ENCODE measurements around the gene KCNJ6. TPM values are rescaled to one million over a fixed set of nuclear protein-coding genes. Genes with fewer than 3 reads are reported as not detected.

The KCNJ6 gene
- total and polyA plus RNA-seq, 4 donors = 0.01 TPM; not detected in 3

DNA sequence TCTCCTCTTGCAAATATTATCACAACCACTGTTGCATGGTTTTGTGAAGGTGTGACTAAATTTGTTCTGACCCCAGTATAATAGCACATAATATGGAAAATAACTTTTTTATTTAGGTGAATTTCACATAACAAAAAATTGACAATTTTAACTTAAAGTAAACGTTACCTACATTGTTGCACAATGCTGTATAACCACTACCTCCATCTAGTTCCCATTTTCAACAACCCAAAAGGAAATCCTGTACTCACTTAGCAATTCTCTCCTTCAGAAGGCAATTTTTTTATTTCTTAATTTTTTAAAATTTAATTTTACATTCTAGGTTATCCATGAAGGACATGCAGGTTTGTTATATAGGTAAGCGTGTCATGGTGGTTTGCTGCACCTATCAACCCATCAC lies 95.2 kb downstream of the KCNJ6 start:
- Histone ChIP-seq H3K4me1 (ENCODE audit: control insufficient read depth in 4 of 4, insufficient read depth in 4 of 4, low read length in 3 of 4) (no peaks in the 10 kb centered on the region), H3K4me3 (ENCODE audit: low read depth in 1 of 3, low read length in 3 of 3) (no peak overlapping the region), H3K9me3 (ENCODE audit: control insufficient read depth in 4 of 4, low read length in 3 of 4) (no peaks in the 10 kb centered on the region), H3K27me3 (ENCODE audit: control insufficient read depth in 4 of 4, insufficient read depth in 4 of 4, low read length in 3 of 4) (peaks cover 0 to 12% (median 0%) of the 10 kb centered on the region in 4 donors), H3K36me3 (ENCODE audit: control insufficient read depth in 4 of 4, insufficient read depth in 3 of 4, low read depth in 1 of 4, low read length in 3 of 4) (no peaks in the 10 kb centered on the region), H3K9ac (ENCODE audit: low read depth in 1 of 2, low read length in 2 of 2) (no peak overlapping the region), H3K27ac (ENCODE audit: low read depth in 1 of 2, low read length in 2 of 2) (no peak overlapping the region)
- TF ChIP-seq JUND (IDR thresholded peaks at IDR 0.05) (no peak), HNF4A (conservative IDR thresholded peaks at IDR 0.05) (no peak), FOXA1 (IDR thresholded peaks at IDR 0.05) (no peak), NR2F2 (IDR thresholded peaks at IDR 0.05) (no peak), RXRA (IDR thresholded peaks at IDR 0.05) (no peak), FOXA2 (IDR thresholded peaks at IDR 0.05) (no peak), GABPA (IDR thresholded peaks at IDR 0.05 in 1 of 2, conservative IDR thresholded peaks at IDR 0.05 in 1 of 2) (no peak), HNF4G (IDR thresholded peaks at IDR 0.05) (no peak), SP1 (IDR thresholded peaks at IDR 0.05) (no peak), EGR1 (IDR thresholded peaks at IDR 0.05; ENCODE audit: low read depth in 2 of 2) (no peak), RAD21 (IDR thresholded peaks at IDR 0.05) (no peak), TAF1 (conservative IDR thresholded peaks at IDR 0.05) (no peak)
- TF ChIP-seq, protein P1, sequence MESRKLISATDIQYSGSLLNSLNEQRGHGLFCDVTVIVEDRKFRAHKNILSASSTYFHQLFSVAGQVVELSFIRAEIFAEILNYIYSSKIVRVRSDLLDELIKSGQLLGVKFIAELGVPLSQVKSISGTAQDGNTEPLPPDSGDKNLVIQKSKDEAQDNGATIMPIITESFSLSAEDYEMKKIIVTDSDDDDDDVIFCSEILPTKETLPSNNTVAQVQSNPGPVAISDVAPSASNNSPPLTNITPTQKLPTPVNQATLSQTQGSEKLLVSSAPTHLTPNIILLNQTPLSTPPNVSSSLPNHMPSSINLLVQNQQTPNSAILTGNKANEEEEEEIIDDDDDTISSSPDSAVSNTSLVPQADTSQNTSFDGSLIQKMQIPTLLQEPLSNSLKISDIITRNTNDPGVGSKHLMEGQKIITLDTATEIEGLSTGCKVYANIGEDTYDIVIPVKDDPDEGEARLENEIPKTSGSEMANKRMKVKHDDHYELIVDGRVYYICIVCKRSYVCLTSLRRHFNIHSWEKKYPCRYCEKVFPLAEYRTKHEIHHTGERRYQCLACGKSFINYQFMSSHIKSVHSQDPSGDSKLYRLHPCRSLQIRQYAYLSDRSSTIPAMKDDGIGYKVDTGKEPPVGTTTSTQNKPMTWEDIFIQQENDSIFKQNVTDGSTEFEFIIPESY (IDR thresholded peaks at IDR 0.05) = no peak
- TF ChIP-seq, protein P2, sequence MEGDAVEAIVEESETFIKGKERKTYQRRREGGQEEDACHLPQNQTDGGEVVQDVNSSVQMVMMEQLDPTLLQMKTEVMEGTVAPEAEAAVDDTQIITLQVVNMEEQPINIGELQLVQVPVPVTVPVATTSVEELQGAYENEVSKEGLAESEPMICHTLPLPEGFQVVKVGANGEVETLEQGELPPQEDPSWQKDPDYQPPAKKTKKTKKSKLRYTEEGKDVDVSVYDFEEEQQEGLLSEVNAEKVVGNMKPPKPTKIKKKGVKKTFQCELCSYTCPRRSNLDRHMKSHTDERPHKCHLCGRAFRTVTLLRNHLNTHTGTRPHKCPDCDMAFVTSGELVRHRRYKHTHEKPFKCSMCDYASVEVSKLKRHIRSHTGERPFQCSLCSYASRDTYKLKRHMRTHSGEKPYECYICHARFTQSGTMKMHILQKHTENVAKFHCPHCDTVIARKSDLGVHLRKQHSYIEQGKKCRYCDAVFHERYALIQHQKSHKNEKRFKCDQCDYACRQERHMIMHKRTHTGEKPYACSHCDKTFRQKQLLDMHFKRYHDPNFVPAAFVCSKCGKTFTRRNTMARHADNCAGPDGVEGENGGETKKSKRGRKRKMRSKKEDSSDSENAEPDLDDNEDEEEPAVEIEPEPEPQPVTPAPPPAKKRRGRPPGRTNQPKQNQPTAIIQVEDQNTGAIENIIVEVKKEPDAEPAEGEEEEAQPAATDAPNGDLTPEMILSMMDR (IDR thresholded peaks at IDR 0.05; ENCODE audit: low read depth, low read length, missing input control) = no peak
- TF ChIP-seq, protein P3, sequence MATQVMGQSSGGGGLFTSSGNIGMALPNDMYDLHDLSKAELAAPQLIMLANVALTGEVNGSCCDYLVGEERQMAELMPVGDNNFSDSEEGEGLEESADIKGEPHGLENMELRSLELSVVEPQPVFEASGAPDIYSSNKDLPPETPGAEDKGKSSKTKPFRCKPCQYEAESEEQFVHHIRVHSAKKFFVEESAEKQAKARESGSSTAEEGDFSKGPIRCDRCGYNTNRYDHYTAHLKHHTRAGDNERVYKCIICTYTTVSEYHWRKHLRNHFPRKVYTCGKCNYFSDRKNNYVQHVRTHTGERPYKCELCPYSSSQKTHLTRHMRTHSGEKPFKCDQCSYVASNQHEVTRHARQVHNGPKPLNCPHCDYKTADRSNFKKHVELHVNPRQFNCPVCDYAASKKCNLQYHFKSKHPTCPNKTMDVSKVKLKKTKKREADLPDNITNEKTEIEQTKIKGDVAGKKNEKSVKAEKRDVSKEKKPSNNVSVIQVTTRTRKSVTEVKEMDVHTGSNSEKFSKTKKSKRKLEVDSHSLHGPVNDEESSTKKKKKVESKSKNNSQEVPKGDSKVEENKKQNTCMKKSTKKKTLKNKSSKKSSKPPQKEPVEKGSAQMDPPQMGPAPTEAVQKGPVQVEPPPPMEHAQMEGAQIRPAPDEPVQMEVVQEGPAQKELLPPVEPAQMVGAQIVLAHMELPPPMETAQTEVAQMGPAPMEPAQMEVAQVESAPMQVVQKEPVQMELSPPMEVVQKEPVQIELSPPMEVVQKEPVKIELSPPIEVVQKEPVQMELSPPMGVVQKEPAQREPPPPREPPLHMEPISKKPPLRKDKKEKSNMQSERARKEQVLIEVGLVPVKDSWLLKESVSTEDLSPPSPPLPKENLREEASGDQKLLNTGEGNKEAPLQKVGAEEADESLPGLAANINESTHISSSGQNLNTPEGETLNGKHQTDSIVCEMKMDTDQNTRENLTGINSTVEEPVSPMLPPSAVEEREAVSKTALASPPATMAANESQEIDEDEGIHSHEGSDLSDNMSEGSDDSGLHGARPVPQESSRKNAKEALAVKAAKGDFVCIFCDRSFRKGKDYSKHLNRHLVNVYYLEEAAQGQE (IDR thresholded peaks at IDR 0.05) = no peak
- TF ChIP-seq, protein P4, sequence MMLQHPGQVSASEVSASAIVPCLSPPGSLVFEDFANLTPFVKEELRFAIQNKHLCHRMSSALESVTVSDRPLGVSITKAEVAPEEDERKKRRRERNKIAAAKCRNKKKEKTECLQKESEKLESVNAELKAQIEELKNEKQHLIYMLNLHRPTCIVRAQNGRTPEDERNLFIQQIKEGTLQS (IDR thresholded peaks at IDR 0.05) = no peak
- 78% methylated on average over 2 of the region's 2 CpGs for WGBS
- DNase-seq (ENCODE audit: low spot score) = no peak

DNA sequence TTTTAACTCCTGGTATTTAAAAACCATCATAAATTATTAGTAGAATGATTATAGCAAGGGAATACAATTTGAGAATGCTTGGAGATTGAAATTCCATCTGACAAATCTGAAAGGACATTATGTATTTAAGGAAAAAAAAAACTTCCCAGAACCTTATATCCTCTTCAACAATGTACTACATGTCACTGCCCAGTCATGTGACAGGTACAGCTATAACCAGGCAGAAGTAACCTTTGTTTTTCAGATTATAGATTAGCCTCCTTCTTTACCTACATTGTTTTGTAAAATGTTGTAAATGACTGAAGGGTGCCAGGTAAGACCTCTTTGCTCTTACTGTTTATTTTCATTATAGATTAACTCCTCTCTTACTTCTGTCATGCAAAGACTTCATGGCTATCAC lies 96.9 kb downstream of the KCNJ6 start:
- Histone ChIP-seq H3K4me3 (ENCODE audit: low read depth in 1 of 3, low read length in 3 of 3) (no peak overlapping the region), H3K9ac (ENCODE audit: low read depth in 1 of 2, low read length in 2 of 2) (no peak overlapping the region), H3K27me3 (ENCODE audit: control insufficient read depth in 4 of 4, insufficient read depth in 4 of 4, low read length in 3 of 4) (peaks cover 0 to 10% (median 0%) of the 10 kb centered on the region in 4 donors), H3K36me3 (ENCODE audit: control insufficient read depth in 4 of 4, insufficient read depth in 3 of 4, low read depth in 1 of 4, low read length in 3 of 4) (no peaks in the 10 kb centered on the region), H3K27ac (ENCODE audit: low read depth in 1 of 2, low read length in 2 of 2) (no peak overlapping the region), H3K9me3 (ENCODE audit: control insufficient read depth in 4 of 4, low read length in 3 of 4) (no peaks in the 10 kb centered on the region), H3K4me1 (ENCODE audit: control insufficient read depth in 4 of 4, insufficient read depth in 4 of 4, low read length in 3 of 4) (no peaks in the 10 kb centered on the region)
- TF ChIP-seq FOXA2 (IDR thresholded peaks at IDR 0.05) (no peak), TAF1 (conservative IDR thresholded peaks at IDR 0.05) (no peak)
- TF ChIP-seq, protein P4 (IDR thresholded peaks at IDR 0.05) = no peak
- no peak for DNase-seq (ENCODE audit: low spot score)

Data from liver (tissue), 9 donors.